Measurements from ENCODE around the gene UVRAG.
"Not testable (repeated sequence)": the region's sequence is repeated elsewhere in the genome, so short reads cannot be mapped to it uniquely, and the experiment has no call there.

UVRAG gene

GRCh38 chr11:76033699-76034098 is 218.7 kb downstream of the UVRAG start:
- no peak for DNase-seq

GRCh38 chr11:76035020-76035419 is 220.0 kb downstream of the UVRAG start:
- no peak for DNase-seq

- DNase-seq: no peak
Measured at GRCh38 chr11:76038608-76039007, 223.6 kb downstream of the UVRAG start.

- no peak for DNase-seq
Measured at GRCh38 chr11:76041208-76041607, 226.2 kb downstream of the UVRAG start.

- DNase-seq: no peak
Measured at GRCh38 chr11:76044750-76045320, 229.8 kb downstream of the UVRAG start.

GRCh38 chr11:76047231-76047630 is 232.2 kb downstream of the UVRAG start:
- DNase-seq: no peak

- no peak for DNase-seq
Measured at GRCh38 chr11:76047766-76048165, 232.8 kb downstream of the UVRAG start.

GRCh38 chr11:76048763-76049162 is 233.8 kb downstream of the UVRAG start:
- DNase-seq: no peak

- no peak for DNase-seq
Measured at GRCh38 chr11:76049511-76049910, 234.5 kb downstream of the UVRAG start.

GRCh38 chr11:76051937-76052336 is 236.9 kb downstream of the UVRAG start:
- DNase-seq: no peak

GRCh38 chr11:76054330-76054729 is 239.3 kb downstream of the UVRAG start:
- DNase-seq: no peak

- no peak for DNase-seq
Measured at GRCh38 chr11:76056876-76057275, 241.9 kb downstream of the UVRAG start.

GRCh38 chr11:76060475-76061036 is 245.5 kb downstream of the UVRAG start:
- not testable (repeated sequence) for DNase-seq

- no peak for DNase-seq
Measured at GRCh38 chr11:76062733-76063132, 247.7 kb downstream of the UVRAG start.

- DNase-seq: no peak
Measured at GRCh38 chr11:76064192-76064591, 249.2 kb downstream of the UVRAG start.

GRCh38 chr11:76067099-76067498 is 252.1 kb downstream of the UVRAG start:
- DNase-seq: no peak

- DNase-seq: no peak
Measured at GRCh38 chr11:76069001-76069400, 254.0 kb downstream of the UVRAG start.

- DNase-seq: no peak
Measured at GRCh38 chr11:76071090-76071489, 256.1 kb downstream of the UVRAG start.

- DNase-seq: no peak
Measured at GRCh38 chr11:76073724-76074123, 258.7 kb downstream of the UVRAG start.

- DNase-seq: no peak
Measured at GRCh38 chr11:76074148-76075095, 259.4 kb downstream of the UVRAG start.

- DNase-seq: no peak
Measured at GRCh38 chr11:76075716-76076115, 260.7 kb downstream of the UVRAG start.

GRCh38 chr11:76076253-76076652 is 261.2 kb downstream of the UVRAG start:
- not testable (repeated sequence) for DNase-seq

GRCh38 chr11:76076749-76077148 is 261.7 kb downstream of the UVRAG start:
- DNase-seq: no peak

- DNase-seq: no peak
Measured at GRCh38 chr11:76077575-76078150, 262.7 kb downstream of the UVRAG start.

Measured in activated naive CD4-positive, alpha-beta T cell (primary cell).